Measurements from ENCODE around the gene ABLIM2. TPM values are rescaled to one million over a fixed set of nuclear protein-coding genes. Genes with fewer than 3 reads are reported as not detected.

Gene ABLIM2
- total RNA-seq, 1 experiment from 2014 or later: 1.0 TPM

DNA sequence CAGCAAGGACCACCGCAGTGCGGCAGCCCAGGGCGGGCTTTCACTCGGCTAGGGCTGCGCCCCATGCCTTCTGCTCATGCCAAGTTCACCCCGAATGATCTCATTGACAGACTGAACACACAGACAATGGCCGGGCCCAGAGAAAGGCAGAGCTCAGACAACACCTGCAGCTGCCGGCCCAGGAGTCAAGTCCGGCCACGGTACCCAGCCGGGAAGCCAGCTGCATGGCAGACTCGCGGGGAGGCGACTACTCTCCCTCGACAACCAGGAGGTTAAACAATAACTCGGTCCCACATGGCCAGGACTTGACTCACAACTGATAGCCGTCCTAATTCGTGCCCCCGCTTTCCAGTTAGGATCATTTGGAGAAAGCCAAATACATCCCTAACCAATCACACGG lies 50.4 kb downstream of the ABLIM2 start:
- no peak overlapping the region for H3K4me2 ChIP-seq (ENCODE audit: insufficient read depth, insufficient read length, low read length)
- H3K4me3 Mint-ChIP-seq: no peak overlapping the region
- H3K9ac ChIP-seq (ENCODE audit: extremely low read depth, insufficient read length, low read length): no peak overlapping the region
- H2BK5ac ChIP-seq (ENCODE audit: insufficient read length, low read length): no peak overlapping the region
- H3K4ac ChIP-seq (ENCODE audit: low read depth, low read length): peak overlapping the region; percentile 78; the same call in 1 of the 2 replicates
- H4K8ac ChIP-seq (replicated peaks; ENCODE audit: insufficient read length, low read depth, low read length): no peak overlapping the region
- H3K18ac ChIP-seq (ENCODE audit: insufficient read length, low read depth, low read length): peak overlapping the region; percentile 22
- no peak overlapping the region for H4K5ac ChIP-seq (ENCODE audit: insufficient read length, low read depth, low read length)
- H3K27me3 ChIP-seq (ENCODE audit: insufficient read depth, low read length): no peaks in the 10 kb centered on the region
- peaks cover 7% of the 10 kb centered on the region for H3K27me3 Mint-ChIP-seq (ENCODE audit: low read depth)
- H2BK15ac ChIP-seq (ENCODE audit: low read depth, low read length): no peak overlapping the region
- no peak overlapping the region for H3K27ac ChIP-seq (ENCODE audit: insufficient read length, low read depth, low read length)
- H3K27ac Mint-ChIP-seq: peak overlapping the region in 1 of 3 experiments; percentile 39; a peak in 2 of 7 replicates
- no peaks in the 10 kb centered on the region; a peak in 1 of 7 replicates for H3K36me3 Mint-ChIP-seq (ENCODE audit: insufficient read depth in 1 of 3, low read depth in 3 of 3)
- no peak overlapping the region for H3K56ac ChIP-seq (ENCODE audit: insufficient read length, low read depth, low read length)
- peaks cover 2% of the 10 kb centered on the region; the same call in 1 of the 2 replicates for H3K4me1 ChIP-seq (ENCODE audit: insufficient read depth, low read length)
- H2BK20ac ChIP-seq (ENCODE audit: low read depth, low read length, poor library complexity, severe bottlenecking): no peak overlapping the region
- TF ChIP-seq, protein P1, sequence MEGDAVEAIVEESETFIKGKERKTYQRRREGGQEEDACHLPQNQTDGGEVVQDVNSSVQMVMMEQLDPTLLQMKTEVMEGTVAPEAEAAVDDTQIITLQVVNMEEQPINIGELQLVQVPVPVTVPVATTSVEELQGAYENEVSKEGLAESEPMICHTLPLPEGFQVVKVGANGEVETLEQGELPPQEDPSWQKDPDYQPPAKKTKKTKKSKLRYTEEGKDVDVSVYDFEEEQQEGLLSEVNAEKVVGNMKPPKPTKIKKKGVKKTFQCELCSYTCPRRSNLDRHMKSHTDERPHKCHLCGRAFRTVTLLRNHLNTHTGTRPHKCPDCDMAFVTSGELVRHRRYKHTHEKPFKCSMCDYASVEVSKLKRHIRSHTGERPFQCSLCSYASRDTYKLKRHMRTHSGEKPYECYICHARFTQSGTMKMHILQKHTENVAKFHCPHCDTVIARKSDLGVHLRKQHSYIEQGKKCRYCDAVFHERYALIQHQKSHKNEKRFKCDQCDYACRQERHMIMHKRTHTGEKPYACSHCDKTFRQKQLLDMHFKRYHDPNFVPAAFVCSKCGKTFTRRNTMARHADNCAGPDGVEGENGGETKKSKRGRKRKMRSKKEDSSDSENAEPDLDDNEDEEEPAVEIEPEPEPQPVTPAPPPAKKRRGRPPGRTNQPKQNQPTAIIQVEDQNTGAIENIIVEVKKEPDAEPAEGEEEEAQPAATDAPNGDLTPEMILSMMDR (conservative IDR thresholded peaks at IDR 0.05): no peak
- H3K9me3 Mint-ChIP-seq: peaks cover 0 to 2% of the 10 kb centered on the region in 2 experiments; a peak in 2 of 5 replicates
- no peak overlapping the region for H2BK120ac ChIP-seq (ENCODE audit: low read depth, low read length, poor library complexity, severe bottlenecking)
- no peak overlapping the region for H2AFZ ChIP-seq (ENCODE audit: low read length)
- peak overlapping the region; percentile 97 for H4K91ac ChIP-seq (ENCODE audit: insufficient read length, low read depth, low read length)
- H3K9me3 ChIP-seq (ENCODE audit: control insufficient read depth, low read depth, low read length): no peaks in the 10 kb centered on the region
- H3K23ac ChIP-seq (ENCODE audit: insufficient read length, low read depth, low read length): no peak overlapping the region
- no peaks in the 10 kb centered on the region for H3K79me2 ChIP-seq (ENCODE audit: insufficient read depth, low read length)
- H2BK12ac ChIP-seq (ENCODE audit: insufficient read length, low read depth, low read length): no peak overlapping the region
- DNase-seq: no peak
- no peaks in the 10 kb centered on the region for H4K20me1 ChIP-seq (ENCODE audit: control insufficient read depth, insufficient read depth, insufficient read length)
- H3K79me1 ChIP-seq (ENCODE audit: insufficient read depth, low read depth, low read length, poor library complexity, severe bottlenecking): no peaks in the 10 kb centered on the region
- H3K14ac ChIP-seq (ENCODE audit: insufficient read depth, low read length): no peak overlapping the region
- no peak overlapping the region for H2AK5ac ChIP-seq (ENCODE audit: insufficient read length, low read length)
- peaks cover 53 to 56% of the 10 kb centered on the region in 2 experiments for H3K4me1 Mint-ChIP-seq
- WGBS (ENCODE audit: extremely low coverage, insufficient read length, low lambda C conversion rate): no CpG with 5 or more reads among the region's 20 CpGs
- H3K23me2 ChIP-seq (ENCODE audit: insufficient read length, low read depth, low read length, poor library complexity, severe bottlenecking): no peaks in the 10 kb centered on the region
- H3T11ph ChIP-seq (ENCODE audit: low read length): no peak overlapping the region
